Limb (tissue), 2 donors: Measurements from ENCODE around the gene PWWP2B.

Experiments
- DNase-seq, 2 donors: peaks; one replicate each; pipeline ENCODE4 v3.0.0-alpha.2; 2016; ENCODE audit errors: extremely low spot score in 2 of 2

PWWP2B gene

GRCh38 chr10:132394201-132394811 lies 2.7 kb upstream of the PWWP2B start:
- no peak for DNase-seq

- no peak for DNase-seq
These were observed 1.9 kb upstream of the PWWP2B start for GRCh38 chr10:132394936-132395703.

DNA sequence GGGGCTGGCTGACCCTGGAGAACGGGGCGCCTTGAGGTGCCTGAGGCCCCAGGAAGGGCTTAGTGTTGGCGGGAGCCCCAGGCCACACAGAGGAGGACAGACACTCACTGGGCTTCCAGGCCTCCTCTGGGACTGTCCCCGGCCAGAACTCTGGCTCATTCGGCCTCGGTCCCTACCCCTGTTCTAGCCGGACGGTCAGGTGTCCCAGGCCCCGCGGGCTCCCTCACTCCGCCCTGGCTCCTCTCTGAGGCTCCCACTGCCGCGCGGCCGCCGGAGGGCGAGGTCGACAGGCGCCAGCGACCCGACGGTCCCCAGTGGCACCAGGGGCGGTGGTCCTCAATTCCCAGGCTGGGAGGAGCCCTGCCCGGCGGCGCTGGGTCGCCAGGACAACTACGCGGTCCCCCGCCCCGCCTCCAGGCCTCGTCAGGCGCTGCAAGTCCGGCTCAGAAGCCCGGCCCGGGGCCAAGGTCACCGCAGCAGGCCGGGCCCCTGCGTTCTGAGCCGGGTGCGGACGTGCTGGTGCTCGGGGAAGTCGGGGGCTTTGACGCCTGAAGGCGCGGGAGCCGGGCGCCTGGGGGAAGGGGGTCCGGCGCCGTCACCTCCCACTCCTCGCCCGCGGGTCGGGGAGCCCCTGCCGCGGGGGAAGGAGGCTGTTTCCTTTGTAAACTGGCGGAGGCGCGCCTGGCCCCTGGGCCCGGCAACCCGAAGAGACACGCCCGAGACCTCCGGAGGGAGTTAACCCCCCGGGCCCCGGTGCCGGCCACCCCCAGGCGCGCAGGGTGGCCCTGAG lies 1.1 kb upstream of the PWWP2B start:
- no peak for DNase-seq

DNA sequence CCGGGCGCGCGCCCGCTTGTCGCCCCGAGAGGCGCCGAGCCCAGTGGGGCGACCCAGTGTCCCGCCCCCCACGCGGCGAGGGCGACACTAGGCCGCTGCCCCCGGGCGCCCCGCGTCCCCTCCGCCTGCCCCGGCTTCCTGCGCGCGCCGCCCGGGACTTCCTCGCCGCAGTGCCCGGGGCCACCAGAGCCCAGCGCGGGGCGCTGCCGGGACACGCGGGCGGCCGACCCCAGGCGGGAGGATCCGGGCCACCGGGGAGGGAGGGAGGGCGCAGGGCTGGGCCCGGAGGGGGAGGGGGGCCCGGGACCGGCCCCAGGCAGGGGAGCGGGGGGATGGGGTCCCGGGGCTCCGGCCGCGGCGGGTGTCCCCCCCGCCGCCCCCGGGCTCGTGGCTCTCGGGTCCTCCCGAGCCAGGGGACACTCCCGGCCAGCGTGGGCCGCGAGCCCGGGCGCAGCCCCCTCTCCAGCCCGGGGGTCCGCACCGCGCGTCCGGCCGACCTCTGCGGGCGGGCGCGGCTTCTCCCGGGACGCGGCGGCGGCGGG lies 435 bp upstream of the PWWP2B start:
- DNase-seq, result peak in 1 of 2 donors; percentile 79

- no peak for DNase-seq
These were observed 918 bp downstream of the PWWP2B start for GRCh38 chr10:132397671-132398565.

GRCh38 chr10:132398566-132398991 lies 1.6 kb downstream of the PWWP2B start:
- DNase-seq, result no peak

DNA sequence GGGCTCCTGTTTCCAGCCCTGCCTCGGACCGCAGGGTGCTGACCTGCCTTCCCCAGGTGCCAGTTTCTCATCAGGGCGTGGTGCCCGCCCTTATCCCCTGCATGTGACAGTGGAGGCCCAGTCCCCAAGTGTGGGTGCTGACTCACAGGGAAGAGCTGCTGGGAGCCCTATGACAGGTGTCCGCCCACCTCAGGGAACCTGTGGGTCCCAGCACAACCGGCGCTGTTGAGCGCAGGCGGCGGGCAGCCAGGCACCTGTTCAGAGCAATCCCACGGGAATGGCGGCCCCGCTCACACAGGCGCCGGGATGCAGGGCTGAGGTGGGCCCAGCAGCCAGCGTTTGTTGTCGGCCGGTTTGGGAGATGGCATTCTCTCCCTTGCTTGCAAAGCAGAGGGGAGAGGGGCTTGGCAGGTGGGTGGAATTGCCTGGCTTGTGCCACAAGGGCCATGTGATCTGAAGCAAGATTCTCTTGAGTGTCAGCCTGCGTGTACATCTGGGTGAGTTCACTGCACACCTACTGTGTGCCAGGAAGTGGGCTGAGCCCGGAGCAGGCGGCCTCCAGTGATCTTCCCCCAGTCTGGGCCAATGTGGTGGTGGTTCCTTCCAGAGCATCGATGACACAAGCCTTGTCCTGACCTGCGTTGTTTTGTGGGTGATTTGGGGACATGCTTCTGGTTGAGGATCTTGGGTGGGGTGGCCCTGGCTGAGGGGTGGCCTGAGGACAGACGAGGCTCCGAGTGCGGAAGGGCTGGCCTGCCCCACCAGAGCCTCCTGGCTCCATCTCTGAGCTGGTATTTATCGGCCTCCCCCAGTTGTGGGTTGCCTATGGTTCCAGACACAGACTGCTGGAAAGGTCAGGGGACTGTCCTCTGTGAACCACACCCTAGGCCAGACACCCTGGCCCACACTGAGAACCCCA lies 2.4 kb downstream of the PWWP2B start:
- no peak for DNase-seq

GRCh38 chr10:132400041-132400546 lies 3.1 kb downstream of the PWWP2B start:
- no peak for DNase-seq

DNA sequence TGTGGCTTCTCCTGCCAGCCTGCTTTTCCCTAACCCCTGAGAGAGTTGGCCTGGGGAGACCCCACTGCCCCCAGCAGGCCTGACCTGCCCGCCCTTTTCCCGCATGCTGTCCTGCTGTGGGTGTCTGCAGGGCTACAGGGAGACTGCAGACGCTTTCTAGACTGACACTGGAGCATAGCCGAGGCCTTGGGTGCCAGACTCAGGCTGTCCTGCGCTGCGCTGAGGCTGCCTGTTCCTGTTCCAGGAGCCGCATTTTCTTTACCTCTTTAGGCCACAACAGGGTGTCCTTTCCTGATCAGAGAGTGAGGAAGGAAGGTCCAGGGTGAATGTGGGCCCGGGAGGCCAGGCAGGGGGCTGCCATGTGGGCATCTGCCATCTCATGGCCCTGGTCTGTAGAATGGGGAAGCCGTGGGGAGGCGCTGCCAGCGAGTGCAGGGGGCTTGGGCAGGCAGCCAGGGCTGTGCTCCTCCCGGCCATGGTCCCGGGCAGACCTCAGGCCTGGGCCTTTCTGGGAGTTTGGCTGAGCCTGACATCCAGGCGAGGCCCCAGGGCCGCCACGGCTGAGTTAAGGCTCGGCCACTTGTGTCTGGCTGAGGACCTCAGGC lies 3.6 kb downstream of the PWWP2B start:
- DNase-seq, result no peak

DNA sequence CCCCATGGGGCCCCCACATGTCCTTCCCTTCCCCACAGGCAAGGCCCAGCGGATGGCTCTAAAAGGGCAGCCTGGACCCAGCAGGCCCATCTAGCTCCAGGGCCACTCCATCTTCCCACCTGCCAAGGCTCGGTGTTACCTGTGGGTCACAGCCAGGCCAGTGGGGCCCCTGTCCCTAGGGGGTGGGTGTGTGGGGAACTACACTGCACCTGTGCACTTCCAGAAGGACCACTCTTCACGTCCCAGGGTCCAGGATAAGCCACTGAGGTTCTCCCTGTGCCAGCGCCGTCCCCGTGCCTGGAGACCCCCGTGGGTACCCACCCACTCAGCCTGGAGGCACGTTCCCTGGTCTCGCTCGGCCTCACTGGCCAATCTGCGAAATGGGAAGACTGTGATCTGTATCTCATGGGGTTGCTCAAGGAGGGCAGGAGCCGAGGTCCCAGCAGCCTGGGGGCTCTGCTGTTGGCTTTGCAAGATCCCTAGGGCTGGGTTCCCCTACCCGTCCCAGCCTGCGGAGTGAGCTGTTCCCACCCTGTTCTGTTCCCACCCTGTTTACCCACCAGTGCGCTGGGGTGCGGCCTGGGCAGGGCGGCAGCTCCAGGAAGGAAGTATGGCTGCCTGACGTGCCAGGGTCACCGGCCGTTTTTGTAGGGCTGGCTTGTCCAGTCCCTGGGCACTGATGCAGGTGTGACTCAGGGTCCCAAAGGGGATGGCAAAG lies 4.6 kb downstream of the PWWP2B start:
- DNase-seq, result no peak

DNA sequence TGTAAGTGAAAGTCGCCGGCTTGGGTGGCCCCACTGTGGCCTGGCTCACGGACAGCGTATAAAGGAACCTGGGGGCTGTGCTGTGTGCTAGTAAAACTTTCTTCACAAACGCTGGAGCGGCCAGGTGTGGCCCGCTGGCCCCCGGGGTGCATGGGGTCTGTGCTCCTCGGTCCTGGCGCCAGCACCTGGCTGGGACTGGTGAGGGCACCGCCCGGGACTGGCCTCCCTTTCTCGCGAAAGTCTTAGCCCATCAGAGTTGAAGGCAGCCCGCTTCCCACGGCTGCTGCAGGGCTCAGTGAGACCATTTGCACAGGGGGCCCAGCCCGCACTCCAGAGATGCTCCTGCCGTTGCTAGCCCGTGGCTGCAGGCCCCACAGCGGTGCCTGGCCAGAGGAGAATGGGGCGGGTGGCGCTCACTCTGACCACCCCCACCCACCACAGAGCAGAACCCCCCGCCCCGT lies 5.8 kb downstream of the PWWP2B start:
- DNase-seq, result no peak

DNA sequence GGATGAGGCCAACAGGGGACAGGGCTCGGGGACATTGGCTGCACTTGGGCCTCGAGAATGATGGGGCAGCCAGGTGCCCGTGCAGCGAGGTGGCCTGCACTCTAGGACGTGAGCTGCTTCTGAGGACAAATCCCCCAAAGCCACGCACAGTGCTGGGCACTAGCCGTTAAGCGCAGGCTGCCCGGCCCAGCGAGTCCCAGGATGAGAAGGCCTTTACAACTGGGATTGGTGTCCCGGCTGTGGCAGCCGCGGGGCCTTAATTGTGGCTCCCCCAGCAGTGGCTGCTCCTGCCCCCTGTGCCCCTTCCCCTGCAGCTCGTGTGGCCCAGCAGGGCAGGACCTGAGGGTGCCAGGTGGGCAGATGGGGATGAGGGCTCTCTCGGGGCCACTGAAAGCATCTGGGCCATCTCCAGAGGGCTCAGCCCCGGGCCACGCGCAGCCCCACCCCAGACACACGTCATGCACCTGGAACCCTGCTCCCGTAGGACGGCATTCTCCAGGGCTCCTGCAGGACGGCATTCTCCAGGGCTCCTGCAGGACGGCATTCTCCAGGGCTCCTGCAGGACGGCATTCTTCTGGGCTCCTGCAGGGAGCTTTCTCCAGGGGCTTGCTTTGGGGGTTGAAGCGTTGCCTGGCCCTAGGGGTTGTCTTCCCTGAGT lies 6.6 kb downstream of the PWWP2B start:
- no peak for DNase-seq

DNA sequence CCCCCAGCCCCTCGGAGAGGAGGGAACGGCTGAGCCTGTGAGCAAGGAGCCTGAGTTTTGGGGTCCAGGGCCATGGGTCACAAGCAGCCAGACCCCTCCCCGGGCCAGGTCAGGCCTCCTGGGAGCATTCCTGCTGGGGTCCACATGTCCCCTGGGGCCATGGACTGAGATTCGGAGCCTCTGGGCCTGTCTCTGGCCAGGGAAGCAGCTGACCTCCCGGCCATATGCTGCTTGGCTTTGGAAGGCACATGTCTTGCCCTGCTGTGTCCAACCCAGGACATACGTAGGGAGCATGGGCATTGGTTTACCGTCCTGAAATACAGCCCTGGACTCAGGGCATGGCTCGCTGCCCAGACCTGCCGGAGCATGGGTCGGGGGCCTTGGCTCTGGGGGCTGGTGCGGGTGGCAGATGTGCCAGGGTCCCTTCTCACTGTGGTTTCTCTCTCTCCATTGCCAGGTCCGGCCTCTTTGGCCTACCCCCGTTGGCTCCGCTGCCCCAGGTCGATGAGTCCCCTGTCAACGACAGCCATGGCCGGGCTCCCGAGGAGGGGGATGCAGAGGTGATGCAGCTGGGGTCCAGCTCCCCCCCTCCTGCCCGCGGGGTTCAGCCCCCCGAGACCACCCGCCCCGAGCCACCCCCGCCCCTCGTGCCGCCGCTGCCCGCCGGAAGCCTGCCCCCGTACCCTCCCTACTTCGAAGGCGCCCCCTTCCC lies 7.3 kb downstream of the PWWP2B start:
- DNase-seq, result no peak

DNA sequence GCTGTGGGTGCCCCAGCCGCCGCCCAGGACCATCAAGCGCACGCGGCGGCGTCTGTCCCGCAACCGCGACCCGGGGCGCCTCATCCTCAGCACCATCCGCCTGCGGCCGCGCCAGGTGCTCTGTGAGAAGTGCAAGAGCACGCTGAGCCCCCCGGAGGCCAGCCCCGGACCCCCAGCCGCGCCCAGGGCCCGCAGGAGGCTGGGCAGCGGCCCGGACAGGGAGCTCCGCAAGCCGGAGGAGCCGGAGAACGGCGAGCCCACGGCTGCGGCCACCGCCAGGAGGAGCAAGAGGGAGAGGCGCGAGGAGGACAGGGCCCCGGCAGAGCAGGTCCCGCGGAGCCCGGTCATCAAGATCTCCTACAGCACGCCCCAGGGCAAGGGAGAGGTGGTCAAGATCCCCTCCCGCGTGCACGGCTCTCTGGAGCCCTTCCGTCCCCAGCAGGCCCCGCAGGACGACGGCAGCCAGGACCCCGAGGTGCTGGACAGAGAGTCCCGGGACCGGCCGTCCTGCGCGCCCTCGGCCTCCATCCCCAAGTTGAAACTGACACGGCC lies 8.0 kb downstream of the PWWP2B start:
- DNase-seq, result no peak

DNA sequence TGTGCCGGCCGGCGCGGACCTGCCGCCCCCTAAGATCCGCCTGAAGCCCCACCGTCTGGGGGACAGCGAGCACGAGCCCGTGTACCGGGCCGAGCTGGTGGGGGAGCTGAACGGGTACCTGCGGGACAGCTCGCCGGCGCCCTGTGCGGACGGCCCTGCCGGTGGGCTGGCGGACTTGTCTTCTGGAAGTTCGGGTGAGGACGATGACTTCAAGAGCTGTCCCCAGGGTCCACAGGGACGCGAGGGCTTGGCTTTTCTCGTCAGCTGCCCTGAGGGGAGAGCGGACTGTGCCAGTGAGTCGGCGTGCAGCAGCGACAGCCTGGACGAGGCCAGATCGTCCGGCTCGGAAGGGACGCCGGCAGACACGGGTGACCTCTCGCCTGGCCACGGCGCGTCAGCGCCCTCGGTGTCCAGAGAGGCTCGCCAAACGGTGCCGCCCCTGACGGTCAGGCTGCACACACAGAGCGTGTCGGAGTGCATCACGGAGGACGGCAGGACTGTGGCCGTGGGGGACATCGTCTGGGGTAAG lies 8.5 kb downstream of the PWWP2B start:
- no peak for DNase-seq

- DNase-seq, result no peak
These were observed 9.2 kb downstream of the PWWP2B start for GRCh38 chr10:132406181-132406580.

DNA sequence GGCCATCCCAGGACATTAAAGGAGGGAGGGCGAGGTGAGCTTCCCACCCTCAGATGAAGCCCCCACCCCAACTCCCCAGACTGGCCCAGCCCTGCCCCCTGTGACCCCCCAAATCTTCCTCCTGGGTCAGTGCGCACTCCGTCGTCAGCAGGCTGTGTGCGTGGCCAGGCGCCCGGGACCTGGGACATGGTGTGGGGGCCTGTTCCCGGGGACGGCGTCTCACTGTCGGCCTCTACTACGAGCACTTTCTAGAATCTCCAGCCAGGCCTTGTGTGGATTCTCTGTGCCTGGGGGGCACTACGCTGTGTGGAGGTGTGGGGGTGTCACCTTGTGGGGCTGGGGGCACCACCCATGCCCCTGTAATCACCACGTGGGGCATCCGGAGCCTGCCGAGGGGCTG lies 9.8 kb downstream of the PWWP2B start:
- DNase-seq, result no peak
